Measurements from ENCODE around the gene STARD5.

- TF ChIP-seq CTCF (conservative IDR thresholded peaks at IDR 0.05; ENCODE audit: low read length) (no peak), EZH2phosphoT487 (IDR thresholded peaks at IDR 0.05; ENCODE audit: borderline replicate concordance, low read depth, low read length) (no peak)
These were observed 27.3 kb downstream of the STARD5 start for GRCh38 chr15:81296673-81297072.
